Neural cell (in vitro differentiated cells): ENCODE measurements around the gene LRRC4B. TPM values are rescaled to one million over a fixed set of nuclear protein-coding genes. Genes with fewer than 3 reads are reported as not detected.

Source experiments
- H2AFZ ChIP-seq: fragments of 200-600, 300-800 bp; sonication (generic), shearing (Covaris generic); 2 replicates; pipeline ENCODE4 v1.6.0; 2014; ENCODE audit warnings: low read depth, mild to moderate bottlenecking, antibody characterized with exemption, low read length, moderate library complexity
- H3F3A ChIP-seq: fragments of 200-600 bp; shearing (Covaris generic); 2 replicates; pipeline ENCODE4 v1.6.1; 2016; ENCODE audit warnings: mild to moderate bottlenecking, moderate library complexity, mixed read lengths, antibody characterized with exemption, low read length; ENCODE audit not compliant: insufficient read depth, poor library complexity, severe bottlenecking
- H3K27ac ChIP-seq: fragments of 200-600, 300-800 bp; sonication (generic), shearing (Covaris generic); 2 replicates; pipeline ENCODE4 v1.5.1; 2014; ENCODE audit warnings: mild to moderate bottlenecking, low read length, moderate library complexity
- H3K27me3 ChIP-seq: fragments of 300-800, 200-600 bp; sonication (generic), shearing (Covaris generic); 2 replicates; pipeline ENCODE4 v1.6.0; 2014; ENCODE audit warnings: mild to moderate bottlenecking, low read depth, low read length, moderate library complexity; ENCODE audit not compliant: insufficient read depth
- H3K36me3 ChIP-seq: fragments of 300-800, 200-600 bp; sonication (generic), shearing (Covaris generic); 2 replicates; pipeline ENCODE4 v1.5.1; 2014; ENCODE audit warnings: mild to moderate bottlenecking, antibody characterized with exemption, low read length, moderate library complexity; ENCODE audit not compliant: insufficient read depth
- H3K4me2 ChIP-seq: fragments of 300-800, 200-600 bp; sonication (generic), shearing (Covaris generic); 2 replicates; pipeline ENCODE4 v1.6.0; 2014; ENCODE audit warnings: mild to moderate bottlenecking, low read length
- H3K4me3 ChIP-seq: fragments of 300-800, 200-600 bp; sonication (generic), shearing (Covaris generic); 2 replicates; pipeline ENCODE4 v1.5.1; 2014; ENCODE audit warnings: mild to moderate bottlenecking, low read length, moderate library complexity
- H3K79me2 ChIP-seq: fragments of 200-600 bp; shearing (Covaris generic); replicated peaks from 2 replicates; pipeline ENCODE4 v1.6.0; 2014; ENCODE audit warnings: mild to moderate bottlenecking, low read length, moderate library complexity; ENCODE audit not compliant: insufficient read depth
- H3K9ac ChIP-seq: fragments of 300-800, 200-600 bp; sonication (generic), shearing (Covaris generic); 2 replicates; pipeline ENCODE4 v1.6.1; 2016; ENCODE audit warnings: mild to moderate bottlenecking, low read length, mixed read lengths
- H3K9me2 ChIP-seq: fragments of 200-600 bp; shearing (Covaris generic); 2 replicates; pipeline ENCODE4 v1.6.1; 2016; ENCODE audit warnings: mild to moderate bottlenecking, low read length, mixed read lengths; ENCODE audit not compliant: insufficient read depth
- H3K9me3 ChIP-seq: fragments of 200-600, 300-800 bp; sonication (generic), shearing (Covaris generic); 2 replicates; pipeline ENCODE4 v1.6.1; 2016; ENCODE audit warnings: mild to moderate bottlenecking, mixed run types, low read length, moderate library complexity, mixed read lengths
- H4K20me1 ChIP-seq: fragments of 200-600 bp; shearing (Covaris generic); 2 replicates; pipeline ENCODE4 v1.6.1; 2016; ENCODE audit warnings: mild to moderate bottlenecking, mixed run types; ENCODE audit not compliant: insufficient read depth
- CTCF ChIP-seq: fragments of 450-650 bp; IDR thresholded peaks from 2 replicates; pipeline ENCODE4 v1.5.1; 2014; ENCODE audit warnings: antibody characterized with exemption, mild to moderate bottlenecking, moderate library complexity; ENCODE audit not compliant: poor library complexity, severe bottlenecking
- EP300 ChIP-seq: fragments of 450-650 bp; conservative IDR thresholded peaks from 2 replicates; pipeline ENCODE4 v1.6.1; 2014; ENCODE audit warnings: antibody characterized with exemption, mild to moderate bottlenecking, moderate library complexity; ENCODE audit not compliant: poor library complexity, severe bottlenecking
- EZH2 ChIP-seq: fragments of 200-600, 300-800 bp; shearing (Covaris generic), sonication (generic); IDR thresholded peaks from 2 replicates; pipeline ENCODE4 v1.6.1; 2014; ENCODE audit warnings: antibody characterized with exemption, low read length, borderline replicate concordance, mild to moderate bottlenecking; ENCODE audit not compliant: insufficient read depth, poor library complexity, severe bottlenecking
- MXI1 ChIP-seq: fragments of 450-650 bp; conservative IDR thresholded peaks from 2 replicates; pipeline ENCODE4 v1.6.1; 2014; ENCODE audit warnings: antibody characterized with exemption, mild to moderate bottlenecking; ENCODE audit not compliant: poor library complexity, severe bottlenecking
- POLR2AphosphoS5 ChIP-seq: IDR thresholded peaks from 2 replicates; pipeline ENCODE4 v1.6.1; 2012
- RAD21 ChIP-seq: fragments of 450-650 bp; conservative IDR thresholded peaks from 2 replicates; pipeline ENCODE4 v1.6.1; 2014; ENCODE audit warnings: antibody characterized with exemption, mild to moderate bottlenecking, moderate library complexity
- SMC3 ChIP-seq: fragments of 450-650 bp; conservative IDR thresholded peaks from 2 replicates; pipeline ENCODE4 v1.6.1; 2014; ENCODE audit warnings: antibody characterized with exemption, mild to moderate bottlenecking, moderate library complexity; ENCODE audit not compliant: poor library complexity
- TAF1 ChIP-seq: IDR thresholded peaks from 2 replicates; pipeline ENCODE4 v1.6.1; 2012; ENCODE audit warnings: low read depth
- polyA plus RNA-seq: library from polyadenylated mRNA; depleted of rRNA; stranded (reverse); fragments of >200 nt; gene quantifications from 2 replicates; pipeline ENCODE4 v1.2.3, GENCODE V29; 2014
- TF ChIP-seq, protein P1 (sequence below): IDR thresholded peaks from 2 replicates; pipeline ENCODE4 v1.6.1; 2012; ENCODE audit warnings: borderline replicate concordance

Gene LRRC4B
- polyA plus RNA-seq, 1 donor from 2014 or later, result 83.1 TPM

- Histone ChIP-seq H3K9me3 (no peaks in the 10 kb centered on the region), H3F3A (no peaks in the 10 kb centered on the region), H3K36me3 (no peaks in the 10 kb centered on the region), H3K79me2 (no peaks in the 10 kb centered on the region), H3K27ac (peak overlapping the region; percentile 100), H3K9me2 (no peaks in the 10 kb centered on the region), H3K4me2 (no peak overlapping the region), H3K27me3 (no peaks in the 10 kb centered on the region), H3K9ac (peak overlapping the region; percentile 95), H2AFZ (no peak overlapping the region), H4K20me1 (no peaks in the 10 kb centered on the region), H3K4me3 (peak overlapping the region; percentile 69)
- TF ChIP-seq SMC3 (peak; percentile 67), MXI1 (peak; percentile 99), EP300 (peak; percentile 89)
- TF ChIP-seq, protein P1, sequence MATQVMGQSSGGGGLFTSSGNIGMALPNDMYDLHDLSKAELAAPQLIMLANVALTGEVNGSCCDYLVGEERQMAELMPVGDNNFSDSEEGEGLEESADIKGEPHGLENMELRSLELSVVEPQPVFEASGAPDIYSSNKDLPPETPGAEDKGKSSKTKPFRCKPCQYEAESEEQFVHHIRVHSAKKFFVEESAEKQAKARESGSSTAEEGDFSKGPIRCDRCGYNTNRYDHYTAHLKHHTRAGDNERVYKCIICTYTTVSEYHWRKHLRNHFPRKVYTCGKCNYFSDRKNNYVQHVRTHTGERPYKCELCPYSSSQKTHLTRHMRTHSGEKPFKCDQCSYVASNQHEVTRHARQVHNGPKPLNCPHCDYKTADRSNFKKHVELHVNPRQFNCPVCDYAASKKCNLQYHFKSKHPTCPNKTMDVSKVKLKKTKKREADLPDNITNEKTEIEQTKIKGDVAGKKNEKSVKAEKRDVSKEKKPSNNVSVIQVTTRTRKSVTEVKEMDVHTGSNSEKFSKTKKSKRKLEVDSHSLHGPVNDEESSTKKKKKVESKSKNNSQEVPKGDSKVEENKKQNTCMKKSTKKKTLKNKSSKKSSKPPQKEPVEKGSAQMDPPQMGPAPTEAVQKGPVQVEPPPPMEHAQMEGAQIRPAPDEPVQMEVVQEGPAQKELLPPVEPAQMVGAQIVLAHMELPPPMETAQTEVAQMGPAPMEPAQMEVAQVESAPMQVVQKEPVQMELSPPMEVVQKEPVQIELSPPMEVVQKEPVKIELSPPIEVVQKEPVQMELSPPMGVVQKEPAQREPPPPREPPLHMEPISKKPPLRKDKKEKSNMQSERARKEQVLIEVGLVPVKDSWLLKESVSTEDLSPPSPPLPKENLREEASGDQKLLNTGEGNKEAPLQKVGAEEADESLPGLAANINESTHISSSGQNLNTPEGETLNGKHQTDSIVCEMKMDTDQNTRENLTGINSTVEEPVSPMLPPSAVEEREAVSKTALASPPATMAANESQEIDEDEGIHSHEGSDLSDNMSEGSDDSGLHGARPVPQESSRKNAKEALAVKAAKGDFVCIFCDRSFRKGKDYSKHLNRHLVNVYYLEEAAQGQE, result no peak
Observed at GRCh38 chr19:50510700-50511068, 57.6 kb downstream of the LRRC4B start.

- Histone ChIP-seq H3K27ac (peak overlapping the region; percentile 100), H2AFZ (peak overlapping the region; percentile 2), H3K4me3 (peak overlapping the region; percentile 69)
Observed at GRCh38 chr19:50510121-50510670, 58.0 kb downstream of the LRRC4B start.

GRCh38 chr19:50509366-50509765 is 58.9 kb downstream of the LRRC4B start:
- Histone ChIP-seq H3K9ac (peak overlapping the region; percentile 95), H3K9me2 (no peaks in the 10 kb centered on the region), H4K20me1 (no peaks in the 10 kb centered on the region), H3K9me3 (no peaks in the 10 kb centered on the region), H3K79me2 (no peaks in the 10 kb centered on the region), H3K4me3 (peak overlapping the region; percentile 69), H3K27me3 (no peaks in the 10 kb centered on the region), H3K4me2 (peak overlapping the region; percentile 13), H3K27ac (peak overlapping the region; percentile 100), H2AFZ (no peak overlapping the region), H3K36me3 (no peaks in the 10 kb centered on the region), H3F3A (no peaks in the 10 kb centered on the region)
- TF ChIP-seq RAD21, result no peak
- no peak for TF ChIP-seq POLR2AphosphoS5
- no peak for TF ChIP-seq SMC3
- no peak for TF ChIP-seq TAF1
- no peak for TF ChIP-seq CTCF
- no peak for TF ChIP-seq EP300
- TF ChIP-seq MXI1, result no peak
- TF ChIP-seq, protein P1, result no peak
- TF ChIP-seq EZH2, result no peak

More at GRCh38 chr19:50510121-50510670, 58.0 kb downstream of the LRRC4B start:
- TF ChIP-seq POLR2AphosphoS5 (peak; percentile 82), MXI1 (no peak), TAF1 (no peak)
- H3K27me3 ChIP-seq, result no peaks in the 10 kb centered on the region
- no peaks in the 10 kb centered on the region for H3F3A ChIP-seq
- no peaks in the 10 kb centered on the region for H4K20me1 ChIP-seq
- peak overlapping the region; percentile 95 for H3K9ac ChIP-seq
- H3K9me3 ChIP-seq, result no peaks in the 10 kb centered on the region
- H3K79me2 ChIP-seq, result no peaks in the 10 kb centered on the region
- peak overlapping the region; percentile 81 for H3K4me2 ChIP-seq
- no peaks in the 10 kb centered on the region for H3K36me3 ChIP-seq
- H3K9me2 ChIP-seq, result no peaks in the 10 kb centered on the region
